ENCODE data around the gene HINT3.

GRCh38 chr6:125939026-125939425 lies 17.5 kb upstream of the HINT3 start:
- TF ChIP-seq CTCF (IDR thresholded peaks at IDR 0.05) (no peak), POLR2A (IDR thresholded peaks at IDR 0.05) (no peak)

Measured in sigmoid colon (tissue), 3 donors.